Vagina (tissue), 2 donors: ENCODE data around the gene ZMIZ1.

ENCODE experiments used
- CTCF ChIP-seq, 3 experiments: fragments of 450-650 bp in 2 of 3; fragments of 200-600 bp in 1 of 3; sonication (generic) in 1 of 3; IDR thresholded peaks; one replicate each; pipeline ENCODE4 v1.5.1; 2017 to 2019; ENCODE audit warnings: antibody characterized with exemption in 3 of 3, mild to moderate bottlenecking in 2 of 3, moderate library complexity in 2 of 3
- POLR2A ChIP-seq, 2 donors: fragments of 450-650 bp; IDR thresholded peaks; one replicate each; pipeline ENCODE4 v1.6.1; 2017; ENCODE audit warnings: antibody characterized with exemption in 2 of 2, mild to moderate bottlenecking in 2 of 2, moderate library complexity in 2 of 2

GRCh38 chr10:79200346-79200745, 131.6 kb downstream of the ZMIZ1 start:
- no peak for TF ChIP-seq CTCF (IDR thresholded peaks at IDR 0.05)
- TF ChIP-seq POLR2A (IDR thresholded peaks at IDR 0.05): no peak
